ENCODE measurements around the gene SCAF1.

SCAF1 gene

DNA sequence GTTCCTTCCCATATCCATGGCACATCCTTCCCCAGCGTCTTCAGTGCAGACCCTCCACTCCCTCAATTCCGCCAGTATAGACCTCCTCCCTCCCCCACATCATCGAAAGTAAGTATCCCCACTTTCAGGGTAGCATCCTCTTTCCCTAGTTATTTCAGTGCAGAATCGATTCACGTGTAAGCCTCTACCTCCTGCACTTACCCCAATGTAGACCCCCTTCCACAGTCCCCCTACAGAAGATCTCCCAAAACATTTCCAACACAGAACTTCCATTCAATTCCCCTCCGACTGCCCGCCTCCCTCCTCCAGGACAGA is 23.0 kb downstream of the SCAF1 start:
- DNase-seq (ENCODE audit: low spot score), result no peak

DNA sequence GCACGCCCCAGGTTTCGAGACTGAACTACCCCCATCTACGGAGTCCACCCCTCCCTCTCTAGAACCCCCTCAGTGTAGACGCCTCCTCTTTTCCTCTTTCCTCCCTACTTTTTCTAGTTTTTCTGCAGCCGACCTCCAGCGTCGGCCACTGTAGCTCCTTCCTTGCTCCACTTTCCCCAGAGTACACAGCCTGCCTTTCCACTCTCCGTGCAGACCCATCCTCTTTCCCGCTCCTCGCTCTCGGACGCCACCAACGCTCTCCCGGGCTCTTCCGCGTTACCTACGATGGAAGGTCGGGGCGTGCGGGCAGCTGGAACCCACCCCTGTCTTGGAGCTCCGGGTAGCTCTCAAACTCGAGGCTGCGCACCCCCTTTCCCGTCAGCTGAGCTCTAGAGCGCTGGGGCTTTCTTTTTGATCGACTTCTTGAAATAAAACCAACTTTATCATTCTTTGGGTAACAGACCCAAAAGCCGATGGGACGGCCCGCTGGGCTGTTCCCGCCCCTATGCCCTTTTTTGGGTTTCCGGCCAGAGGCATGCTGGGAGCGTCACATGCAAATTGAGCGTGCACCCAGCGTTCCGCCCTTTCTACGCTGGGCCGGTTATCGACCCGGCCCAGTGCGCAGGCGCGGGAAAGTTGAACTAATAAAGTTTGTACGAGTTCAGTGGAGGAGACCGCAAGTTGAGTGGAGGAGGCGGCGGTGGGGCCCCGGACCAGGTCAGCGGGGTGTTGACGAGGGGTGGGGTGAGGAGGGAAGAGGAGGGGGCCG is 23.5 kb downstream of the SCAF1 start, which contains the start of the genes BCL2L12 and IRF3:
BCL2L12 (plus strand) TSS at position 583 of the 769 bp plus-strand sequence. CDS start 760 bp downstream, outside the sequence.
IRF3 (minus strand) TSS at position 507 of the 769 bp plus-strand sequence. CDS start 1,019 bp downstream, outside the sequence.
- DNase-seq (ENCODE audit: low spot score), result peak; percentile 99

DNA sequence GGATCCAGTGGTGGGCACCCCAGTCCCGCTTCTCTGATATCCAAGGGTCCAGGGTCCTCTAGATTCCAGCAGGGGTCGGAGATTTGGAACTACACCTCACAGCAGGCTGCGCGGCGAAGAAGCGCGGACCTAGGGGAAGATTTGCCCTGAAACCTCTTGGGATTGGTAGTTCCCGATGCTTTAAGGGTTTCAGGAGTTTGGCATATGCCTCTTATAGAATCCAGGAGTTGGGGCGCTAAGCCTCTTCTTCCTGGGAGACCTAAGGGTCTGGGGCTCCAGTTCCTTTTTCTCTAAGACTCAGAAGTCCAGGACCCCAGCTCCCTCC is 24.1 kb downstream of the SCAF1 start:
- no peak for DNase-seq (ENCODE audit: low spot score)

DNA sequence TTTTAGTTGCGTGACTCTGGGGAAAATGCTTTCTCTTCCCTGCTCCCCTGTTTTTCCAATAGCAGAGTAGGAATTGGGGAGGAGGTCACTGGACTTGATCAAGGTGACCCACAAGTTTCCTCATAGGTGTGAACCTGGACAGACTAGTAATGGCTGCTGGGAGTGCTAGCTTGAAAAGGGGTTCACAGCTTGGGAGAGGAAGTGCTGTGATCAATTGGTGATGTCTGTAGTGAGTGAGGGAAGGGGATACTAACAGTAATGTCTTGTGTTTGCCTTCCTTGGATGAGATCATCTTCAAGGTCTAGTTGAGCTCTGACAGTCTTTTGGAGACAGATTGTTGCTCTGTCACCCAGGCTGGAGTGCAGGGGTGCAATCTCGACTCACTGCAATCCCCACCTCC is 25.5 kb downstream of the SCAF1 start:
- no peak for DNase-seq (ENCODE audit: low spot score)

GRCh38 chr19:49669516-49669915 is 27.5 kb downstream of the SCAF1 start:
- DNase-seq (ENCODE audit: low spot score), result no peak

DNA sequence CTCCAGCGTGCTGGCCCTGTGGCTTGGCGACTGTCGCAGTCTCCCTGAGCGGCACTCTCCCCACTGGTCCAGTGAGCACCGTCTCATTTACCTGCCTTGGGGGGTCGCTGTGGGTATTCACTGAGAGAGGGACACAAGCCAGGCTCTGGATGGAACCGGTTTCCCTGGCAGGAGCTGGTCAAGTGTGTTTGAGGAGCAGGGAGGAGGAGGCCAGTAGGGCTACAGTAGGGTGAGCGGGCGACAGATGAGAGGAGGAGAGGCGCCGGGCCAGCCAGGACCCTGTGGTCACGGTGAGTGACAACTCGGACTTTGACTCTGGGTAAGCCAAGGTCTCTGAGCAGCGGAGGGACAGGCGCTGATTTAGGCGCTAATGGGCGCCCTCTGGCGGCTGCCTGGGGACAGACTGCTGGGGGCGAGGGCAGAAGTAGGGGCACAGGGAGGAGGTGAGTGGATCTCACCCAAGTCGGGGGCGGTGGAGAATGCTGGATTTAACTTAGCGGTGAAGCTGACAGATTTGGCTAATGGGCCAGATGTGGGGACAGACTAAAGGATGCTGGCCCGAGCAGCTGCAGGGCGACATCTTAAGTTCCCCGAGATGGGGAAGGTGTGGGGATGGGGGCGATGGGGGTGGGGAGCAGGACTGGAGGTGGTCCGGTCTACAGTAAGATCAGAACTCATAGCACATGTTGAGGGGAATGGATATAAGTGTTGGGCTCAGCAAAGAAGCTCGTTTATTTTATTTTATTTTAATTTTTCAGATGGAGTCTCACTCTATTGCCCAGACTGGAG is 30.3 kb downstream of the SCAF1 start:
- peak; percentile 78 for DNase-seq (ENCODE audit: low spot score)

DNA sequence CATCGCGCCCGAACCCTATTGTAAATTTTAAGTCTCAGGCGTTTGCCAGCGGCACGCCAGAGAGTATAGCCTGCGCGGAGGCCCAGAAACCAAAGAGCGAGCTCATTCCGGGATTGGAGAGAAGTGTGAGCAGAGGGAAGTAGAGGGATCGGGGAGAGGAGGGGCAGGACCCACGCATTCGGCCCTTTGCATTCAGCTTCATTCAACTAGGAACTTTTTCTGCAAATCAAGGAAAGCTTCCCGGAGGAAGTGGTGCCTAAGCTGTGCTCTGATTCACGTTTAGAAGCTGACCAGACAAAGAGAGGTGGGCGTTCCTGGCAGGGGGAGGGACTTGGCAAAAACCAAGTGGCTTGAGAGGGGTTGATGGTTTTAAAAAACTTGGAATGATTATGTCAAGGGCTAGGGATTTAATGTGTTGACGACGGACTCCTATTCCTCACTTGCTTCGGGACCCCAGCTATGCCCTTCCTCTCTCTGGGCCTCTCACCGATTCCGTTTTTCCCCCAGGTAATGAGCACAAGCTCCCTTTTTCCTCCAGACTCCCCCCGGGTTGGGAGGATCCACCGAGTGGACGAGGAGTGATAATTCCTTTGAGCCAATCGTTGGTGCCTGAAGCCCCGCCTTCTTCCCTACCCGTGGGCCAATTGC is 34.3 kb downstream of the SCAF1 start:
- peak; percentile 81 for DNase-seq (ENCODE audit: low spot score)

DNA sequence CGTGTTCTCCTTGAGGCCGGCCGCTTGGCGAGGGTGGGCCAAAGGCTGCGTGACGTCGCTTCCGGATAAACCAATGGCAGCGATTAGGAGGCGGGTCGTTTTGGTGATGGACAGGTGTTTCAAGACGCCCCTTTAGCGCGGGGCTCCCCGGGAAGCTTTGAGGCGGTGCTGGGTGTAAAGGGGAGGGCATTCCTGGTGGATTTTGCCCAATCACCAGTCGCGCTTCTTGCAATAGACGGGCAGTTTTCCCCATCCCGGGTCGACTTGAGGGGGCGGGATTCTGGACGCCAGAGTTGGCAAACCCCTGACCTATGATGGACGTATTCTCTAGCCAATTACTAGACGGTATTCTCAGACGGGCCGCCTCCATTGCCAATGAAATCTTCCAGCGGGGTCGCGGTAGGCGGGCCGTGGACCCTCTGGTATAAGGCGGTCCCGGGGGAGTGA is 34.8 kb downstream of the SCAF1 start:
- peak; percentile 100 for DNase-seq (ENCODE audit: low spot score)

GRCh38 chr19:49677231-49677900 is 35.4 kb downstream of the SCAF1 start, which contains the start of gene PRMT1:
PRMT1 (plus strand) TSS chr19:49677271; CDS start chr19:49677281, 10 bp downstream.
- DNase-seq (ENCODE audit: low spot score), result peak; percentile 49

DNA sequence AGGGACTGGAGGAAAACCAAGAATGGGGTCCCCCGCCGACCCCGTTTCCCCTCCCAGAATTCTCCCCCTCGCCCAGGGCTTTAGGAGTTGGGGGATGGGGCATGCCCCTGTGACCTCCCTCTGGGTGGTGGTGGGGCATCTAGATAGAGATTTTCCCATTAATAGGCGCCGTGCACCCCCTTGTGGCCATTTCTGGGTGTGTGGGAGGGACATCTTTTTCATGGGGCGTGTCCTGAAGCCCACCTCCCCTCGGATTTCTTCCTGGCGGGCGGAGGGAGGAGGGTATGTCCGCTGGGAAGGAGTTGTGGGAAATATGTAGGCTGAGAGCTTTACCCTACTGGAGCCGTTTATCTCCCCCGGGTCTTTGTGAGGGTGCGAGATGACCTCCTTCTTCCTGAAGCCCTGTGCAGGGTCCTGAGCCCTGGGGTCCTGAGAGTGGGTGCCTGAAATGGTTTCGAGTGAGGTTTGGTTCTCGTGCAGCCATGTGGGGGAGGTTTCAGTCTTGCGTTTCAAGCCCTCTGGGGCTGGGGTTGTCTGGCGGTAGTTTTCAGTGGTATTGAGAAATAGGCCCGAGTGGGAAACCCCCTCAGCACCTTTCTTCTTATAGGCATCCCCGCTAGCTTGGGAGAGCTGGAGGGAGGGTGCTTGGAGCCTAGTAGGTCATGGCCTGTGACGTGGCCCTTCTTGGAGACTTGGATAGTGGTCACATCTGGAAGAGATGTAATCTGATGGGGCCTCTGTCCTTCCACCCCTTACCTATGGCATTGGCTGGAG is 36.1 kb downstream of the SCAF1 start:
- peak; percentile 82 for DNase-seq (ENCODE audit: low spot score)

- no peak for DNase-seq (ENCODE audit: low spot score)
Observed at GRCh38 chr19:49678985-49679770, 37.2 kb downstream of the SCAF1 start.

DNA sequence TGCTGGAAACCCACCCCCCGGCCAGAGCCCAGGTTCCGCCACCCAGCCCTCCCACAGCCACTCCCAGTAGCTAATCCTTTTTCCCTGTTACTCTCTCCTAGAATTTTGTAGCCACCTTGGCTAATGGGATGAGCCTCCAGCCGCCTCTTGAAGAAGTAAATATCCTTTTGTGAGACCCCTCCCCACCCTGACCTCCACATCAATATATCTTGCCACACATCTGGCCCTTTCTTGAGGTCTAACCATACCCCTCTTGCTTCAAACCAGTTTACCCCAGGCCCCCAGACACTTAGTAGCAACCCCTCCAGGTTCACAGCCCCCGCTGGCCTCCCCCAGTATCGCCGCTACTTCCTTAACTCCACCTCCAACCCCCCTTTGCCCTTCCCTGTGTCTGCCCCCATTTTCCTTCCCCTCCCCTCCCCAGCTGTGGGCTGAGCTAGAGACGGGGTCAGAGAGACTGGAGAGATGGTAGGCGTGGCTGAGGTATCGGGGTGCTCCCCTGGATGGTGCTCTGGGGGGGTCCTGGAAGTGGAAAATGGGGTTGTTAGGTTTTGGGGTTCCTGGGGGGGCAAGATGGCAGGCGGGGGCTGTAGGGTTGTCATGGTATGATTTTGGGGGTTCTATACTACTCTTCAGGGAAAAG is 37.9 kb downstream of the SCAF1 start:
- DNase-seq (ENCODE audit: low spot score), result no peak

DNA sequence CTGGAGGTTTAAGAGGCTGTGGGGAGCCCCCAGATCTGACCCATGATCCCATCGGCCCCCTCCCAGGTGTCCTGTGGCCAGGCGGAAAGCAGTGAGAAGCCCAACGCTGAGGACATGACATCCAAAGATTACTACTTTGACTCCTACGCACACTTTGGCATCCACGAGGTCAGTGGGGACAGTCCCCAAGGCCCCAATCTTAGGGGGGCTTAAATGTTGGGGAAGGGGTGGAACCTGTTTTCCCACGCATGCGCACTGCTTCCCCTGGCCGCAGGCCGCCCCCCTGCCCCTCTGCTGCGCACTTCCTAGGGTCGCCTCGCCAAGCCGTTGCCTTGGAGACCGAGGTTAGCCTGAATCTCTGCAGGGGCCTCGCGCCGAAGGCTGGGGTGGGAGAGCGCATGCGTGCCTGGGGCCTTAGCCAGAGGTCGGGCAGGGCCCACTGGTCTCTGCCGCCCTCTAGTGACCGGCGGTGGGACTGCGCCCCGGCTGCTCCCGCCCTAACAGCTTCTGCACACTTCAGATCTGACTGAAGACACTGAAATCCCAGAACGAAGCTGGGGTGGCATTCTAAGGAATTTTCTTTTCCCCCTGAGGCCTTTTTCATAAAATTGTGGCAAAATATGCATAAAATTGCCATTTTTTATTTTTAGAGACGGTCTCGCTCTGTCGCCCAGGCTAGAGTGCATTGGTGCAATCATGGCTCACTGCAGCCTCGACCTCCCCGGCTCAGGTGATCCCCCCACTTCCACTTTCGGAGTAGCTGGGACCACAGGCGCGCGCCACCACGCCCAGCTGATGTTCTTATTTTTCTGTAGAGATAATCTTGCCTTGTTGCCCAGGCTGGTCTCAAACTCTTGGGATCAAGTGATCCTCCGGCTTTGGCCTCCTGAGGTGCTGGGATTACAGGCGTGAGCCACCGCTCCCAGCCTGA is 38.7 kb downstream of the SCAF1 start:
- peak; percentile 94 for DNase-seq (ENCODE audit: low spot score)

GRCh38 chr19:49681830-49682229 is 39.8 kb downstream of the SCAF1 start:
- no peak for DNase-seq (ENCODE audit: low spot score)

DNA sequence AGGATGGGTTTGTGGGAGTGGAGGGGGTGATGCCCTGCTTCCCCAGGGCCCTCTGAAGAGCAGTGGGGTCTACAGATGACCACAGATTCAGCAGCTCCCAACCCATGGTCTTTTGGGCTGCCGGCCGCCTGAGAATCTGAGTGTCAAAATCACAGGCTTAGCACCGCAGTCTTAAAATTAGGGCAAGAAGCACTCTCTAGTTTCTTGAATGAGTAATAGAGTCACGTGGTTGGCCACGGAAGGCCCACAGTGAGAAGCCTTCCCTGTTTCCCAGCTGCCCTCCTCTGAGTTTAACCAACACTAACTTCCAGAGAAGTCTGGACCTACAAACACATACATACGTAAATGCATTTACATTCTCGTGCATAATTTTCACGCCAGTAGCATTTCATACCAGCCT is 40.3 kb downstream of the SCAF1 start:
- no peak for DNase-seq (ENCODE audit: low spot score)

GRCh38 chr19:49683814-49684250 is 41.8 kb downstream of the SCAF1 start:
- DNase-seq (ENCODE audit: low spot score), result no peak

GRCh38 chr19:49684251-49684982 is 42.4 kb downstream of the SCAF1 start:
- no peak for DNase-seq (ENCODE audit: low spot score)

DNA sequence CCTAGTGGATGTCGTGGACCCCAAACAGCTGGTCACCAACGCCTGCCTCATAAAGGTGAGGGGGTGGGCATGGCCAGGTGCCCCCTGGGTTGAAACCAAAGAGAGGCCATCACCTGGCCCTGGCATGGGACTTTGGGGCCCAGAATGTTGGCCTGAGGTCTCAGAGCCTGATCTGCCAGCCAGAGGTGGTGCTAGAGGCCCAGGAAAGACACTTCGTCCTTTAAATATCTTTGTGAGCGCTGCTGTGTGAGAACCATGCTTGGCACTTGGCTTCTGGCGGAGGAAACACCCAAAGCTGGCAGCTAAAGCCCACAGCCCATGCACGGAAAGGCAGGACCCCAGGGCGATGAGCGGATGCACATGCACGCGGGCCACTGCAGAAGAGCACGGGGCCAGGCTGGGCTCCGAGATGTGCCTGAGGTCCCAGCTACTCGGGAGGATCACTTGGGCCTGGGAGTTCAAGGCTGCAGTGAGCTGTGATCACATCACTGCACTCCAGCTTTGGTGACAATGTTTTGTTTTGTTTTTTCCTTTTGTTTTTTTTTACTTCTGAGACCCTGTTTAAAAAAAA is 43.1 kb downstream of the SCAF1 start:
- DNase-seq (ENCODE audit: low spot score), result no peak

Data from activated CD4-positive, alpha-beta T cell treated with anti-CD3 and anti-CD28 coated beads, Interleukin-2, Interleukin-4, amounts not matched to agents 100 ng/mL and 50 ng/mL, durations not matched to agents 16 hours and 8 hours (primary cell).